ENCODE results near the gene DOK5.
"Not testable (repeated sequence)": the region's sequence is repeated elsewhere in the genome, so short reads cannot be mapped to it uniquely, and the experiment has no call there.

The DOK5 gene

GRCh38 chr20:54469952-54470351 is 5.4 kb upstream of the DOK5 start:
- no peak for DNase-seq (ENCODE audit: extremely low read depth in 1 of 2, low read depth in 1 of 2)

DNA sequence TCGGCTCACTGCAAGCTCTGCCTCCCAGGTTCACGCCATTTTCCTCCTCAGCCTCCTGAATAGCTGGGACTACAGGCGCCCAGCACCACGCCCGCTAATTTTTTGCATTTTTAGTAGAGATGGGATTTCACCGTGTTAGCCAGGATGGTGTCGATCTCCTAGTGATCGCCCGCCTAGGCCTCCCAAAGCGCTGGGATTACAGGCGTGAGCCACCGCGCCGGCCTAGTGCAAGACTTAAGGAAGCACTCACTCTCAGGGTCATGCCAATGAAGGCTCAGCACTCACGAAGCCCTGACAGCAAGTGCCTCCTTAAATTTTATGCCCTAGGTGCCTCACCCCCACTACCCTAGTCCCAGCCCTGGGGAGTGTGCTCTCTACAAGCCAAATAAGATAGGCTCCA is 4.7 kb upstream of the DOK5 start:
- DNase-seq (ENCODE audit: extremely low read depth in 1 of 2, low read depth in 1 of 2) = no peak

DNA sequence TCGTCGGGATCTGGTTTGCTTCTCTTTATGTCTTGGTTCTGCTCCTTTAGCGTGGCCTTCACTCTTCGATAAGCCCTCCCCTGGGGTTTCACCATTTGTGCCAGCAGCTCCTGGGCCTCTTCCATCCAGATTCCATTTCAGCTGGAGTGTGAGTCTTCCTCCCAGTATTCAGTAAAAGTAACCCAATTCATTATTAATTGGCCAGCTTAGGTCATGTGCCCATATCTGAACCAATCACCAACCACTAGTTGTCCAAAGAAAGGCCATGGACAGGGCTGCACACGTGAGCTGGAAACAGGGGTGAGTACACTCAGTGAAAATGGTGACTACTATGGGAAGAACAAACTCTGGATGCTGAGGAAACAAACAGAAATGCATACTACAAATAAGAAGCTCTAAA is 2.8 kb upstream of the DOK5 start:
- no peak for DNase-seq (ENCODE audit: extremely low read depth in 1 of 2, low read depth in 1 of 2)

- DNase-seq (ENCODE audit: extremely low read depth in 1 of 2, low read depth in 1 of 2) = no peak
These were observed 2.1 kb upstream of the DOK5 start for GRCh38 chr20:54473340-54473739.

DNA sequence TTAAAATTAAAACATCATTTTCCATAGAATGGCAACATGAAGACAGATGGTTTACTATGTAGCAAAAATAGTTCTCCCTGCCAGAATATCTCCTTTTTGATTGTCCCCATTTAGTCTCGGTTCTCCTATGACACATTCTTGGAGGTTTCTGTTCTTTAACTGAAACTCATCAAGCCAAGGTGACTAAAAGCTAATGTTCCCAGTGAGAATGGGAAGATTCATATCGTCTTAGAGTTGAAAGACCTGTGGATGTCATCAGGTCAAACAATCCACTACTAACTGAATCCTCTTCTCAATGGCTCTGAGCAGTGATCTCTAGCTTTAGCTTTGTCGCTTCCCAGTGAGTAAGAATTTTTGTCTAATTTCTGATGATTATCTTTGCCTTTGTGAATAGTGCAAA is 1.3 kb upstream of the DOK5 start:
- no peak for DNase-seq (ENCODE audit: extremely low read depth in 1 of 2, low read depth in 1 of 2)

- no peak for DNase-seq (ENCODE audit: extremely low read depth in 1 of 2, low read depth in 1 of 2)
These were observed 527 bp upstream of the DOK5 start for GRCh38 chr20:54474866-54475265.

GRCh38 chr20:54476169-54477009 is 996 bp downstream of the DOK5 start:
- no peak for DNase-seq (ENCODE audit: extremely low read depth in 1 of 2, low read depth in 1 of 2)

- no peak for DNase-seq (ENCODE audit: extremely low read depth in 1 of 2, low read depth in 1 of 2)
These were observed 2.0 kb downstream of the DOK5 start for GRCh38 chr20:54477191-54477955.

GRCh38 chr20:54479138-54479906 is 3.9 kb downstream of the DOK5 start:
- DNase-seq (ENCODE audit: extremely low read depth in 1 of 2, low read depth in 1 of 2) = no peak

DNA sequence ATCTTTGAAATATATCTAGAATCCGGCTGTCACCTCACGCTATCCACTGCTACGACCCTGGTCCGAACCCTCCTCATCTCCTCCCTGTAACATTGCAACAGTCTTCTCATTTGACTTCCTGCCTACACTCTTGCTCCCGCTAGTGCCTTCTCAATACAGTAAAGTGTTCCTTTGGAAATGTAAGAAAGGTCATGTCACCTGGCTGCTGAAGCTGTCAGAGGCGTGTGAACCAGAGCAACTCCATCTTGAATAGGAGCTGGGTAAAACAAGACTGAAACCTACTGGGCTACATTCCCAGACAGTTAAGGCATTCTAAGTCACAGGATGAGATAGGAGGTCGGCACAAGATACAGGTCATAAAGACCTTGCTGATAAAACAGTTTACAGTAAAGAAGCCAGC is 4.5 kb downstream of the DOK5 start:
- not testable (repeated sequence) for DNase-seq (ENCODE audit: extremely low read depth in 1 of 2, low read depth in 1 of 2)

DNA sequence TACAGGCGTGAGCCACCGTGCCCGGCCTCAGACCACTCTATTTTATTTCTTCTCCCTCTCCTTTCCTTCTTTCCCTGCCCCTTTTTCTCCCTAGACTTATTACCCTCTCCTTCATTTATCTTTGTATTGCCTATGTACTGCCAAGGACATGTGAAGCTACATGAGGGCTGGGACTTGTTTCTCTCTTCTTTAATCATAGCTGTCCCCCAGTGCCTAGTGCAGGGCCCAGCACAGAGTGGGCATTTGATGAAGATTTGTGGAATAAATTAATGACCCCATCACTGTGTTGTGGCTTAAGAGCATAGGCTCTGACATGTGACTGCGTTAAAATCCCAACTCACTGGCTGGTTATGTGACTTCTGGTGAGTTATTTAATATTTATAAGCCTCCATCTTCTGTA is 6.0 kb downstream of the DOK5 start:
- no peak for DNase-seq (ENCODE audit: extremely low read depth in 1 of 2, low read depth in 1 of 2)

DNA sequence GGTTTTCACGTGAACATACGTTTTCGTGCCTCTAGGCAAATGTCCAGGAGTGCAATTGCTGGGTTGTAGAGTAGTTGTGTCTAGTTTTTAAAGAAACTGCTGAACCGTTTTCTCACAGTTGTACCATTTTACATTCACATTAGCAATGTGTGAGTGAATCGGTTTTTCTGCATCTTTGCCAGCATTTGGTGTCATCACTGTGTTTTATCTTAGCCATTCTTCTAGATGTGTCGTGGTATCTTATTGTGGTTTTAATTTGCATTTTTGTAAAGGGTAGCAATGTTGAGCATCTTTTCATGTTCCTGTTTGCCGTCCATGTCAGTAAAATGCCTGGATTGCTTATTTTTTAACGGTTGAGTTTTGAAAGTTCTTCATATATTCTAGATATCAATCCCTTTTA is 10.2 kb downstream of the DOK5 start:
- DNase-seq (ENCODE audit: extremely low read depth in 1 of 2, low read depth in 1 of 2) = no peak

GRCh38 chr20:54486585-54486984 is 11.2 kb downstream of the DOK5 start:
- no peak for DNase-seq (ENCODE audit: extremely low read depth in 1 of 2, low read depth in 1 of 2)

DNA sequence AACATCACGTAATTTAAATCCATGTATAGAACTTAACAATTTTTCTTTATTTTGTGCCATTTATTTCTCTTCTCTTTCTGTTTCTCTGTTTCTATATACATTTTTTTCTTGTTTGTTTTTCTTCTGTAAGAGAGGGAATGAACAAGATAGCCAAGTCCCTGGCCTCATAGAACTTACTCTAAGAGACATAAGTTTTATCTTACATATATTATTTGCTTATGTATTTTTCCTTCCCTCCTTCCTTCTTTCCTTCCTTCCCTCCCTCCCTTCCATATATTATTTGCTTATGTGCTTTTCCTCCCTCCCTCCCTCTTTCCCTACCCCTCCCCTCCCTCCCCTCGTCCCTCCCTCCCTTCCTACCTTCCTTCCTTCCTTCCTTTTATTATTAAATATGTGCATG is 13.0 kb downstream of the DOK5 start:
- no peak for DNase-seq (ENCODE audit: extremely low read depth in 1 of 2, low read depth in 1 of 2)

DNA sequence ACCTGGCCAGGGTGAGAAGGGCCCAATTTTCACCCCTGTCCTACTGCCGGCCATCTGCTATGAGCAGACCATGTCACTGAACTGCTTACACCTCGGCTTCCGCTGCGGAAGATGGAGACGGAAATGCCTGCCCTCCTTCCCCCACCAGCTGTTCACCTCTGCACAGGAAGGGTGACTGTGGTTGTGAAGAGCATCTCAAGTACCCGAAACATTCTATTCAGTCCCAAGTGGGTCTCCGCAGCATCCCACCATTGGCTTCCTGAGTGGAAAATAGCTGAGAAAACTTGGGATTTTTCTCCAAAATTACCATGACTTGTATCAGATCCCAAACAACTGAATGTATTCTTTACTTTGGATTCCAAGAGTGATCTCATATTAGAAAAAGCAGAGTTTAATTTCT is 16.1 kb downstream of the DOK5 start:
- DNase-seq (ENCODE audit: extremely low read depth in 1 of 2, low read depth in 1 of 2) = no peak

GRCh38 chr20:54494303-54495006 is 19.1 kb downstream of the DOK5 start:
- DNase-seq (ENCODE audit: extremely low read depth in 1 of 2, low read depth in 1 of 2) = no peak

DNA sequence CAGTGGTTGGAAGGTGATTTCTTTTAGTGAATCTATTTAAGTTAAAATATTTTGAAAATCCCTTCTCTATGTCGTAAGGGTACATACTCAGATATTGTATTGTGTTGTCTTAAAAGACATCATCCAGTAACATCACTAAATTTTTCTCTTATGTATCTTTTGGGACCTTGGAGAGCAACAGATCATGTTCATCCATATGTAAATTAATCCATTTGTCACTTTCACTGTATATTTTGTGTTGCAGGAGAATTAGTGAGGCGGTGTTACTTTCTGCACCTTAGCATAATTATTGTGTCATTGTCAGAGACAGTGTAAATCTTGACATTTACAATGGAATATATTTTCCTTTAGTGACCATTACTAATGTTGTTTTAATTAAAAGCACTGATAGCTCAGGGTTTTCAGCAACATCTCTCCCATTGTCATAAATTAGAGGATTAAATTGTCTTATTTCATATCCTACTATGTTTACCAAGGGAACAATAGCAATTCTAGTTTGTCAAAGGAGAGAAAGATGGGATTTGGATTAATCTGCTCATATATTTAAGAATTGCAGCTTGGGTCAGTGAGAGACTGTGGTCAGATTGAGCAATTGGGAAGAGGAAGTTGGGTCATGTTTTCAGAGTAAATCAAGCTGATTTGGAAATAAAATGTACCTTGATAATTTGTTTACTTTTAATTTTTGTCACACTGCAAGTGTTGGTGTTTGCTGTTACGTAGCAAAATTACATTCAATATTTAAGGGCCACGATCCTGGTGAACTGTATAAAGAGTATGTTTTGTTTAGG is 22.7 kb downstream of the DOK5 start:
- DNase-seq (ENCODE audit: extremely low read depth in 1 of 2, low read depth in 1 of 2) = no peak

- no peak for DNase-seq (ENCODE audit: extremely low read depth in 1 of 2, low read depth in 1 of 2)
These were observed 23.7 kb downstream of the DOK5 start for GRCh38 chr20:54499111-54499510.

DNA sequence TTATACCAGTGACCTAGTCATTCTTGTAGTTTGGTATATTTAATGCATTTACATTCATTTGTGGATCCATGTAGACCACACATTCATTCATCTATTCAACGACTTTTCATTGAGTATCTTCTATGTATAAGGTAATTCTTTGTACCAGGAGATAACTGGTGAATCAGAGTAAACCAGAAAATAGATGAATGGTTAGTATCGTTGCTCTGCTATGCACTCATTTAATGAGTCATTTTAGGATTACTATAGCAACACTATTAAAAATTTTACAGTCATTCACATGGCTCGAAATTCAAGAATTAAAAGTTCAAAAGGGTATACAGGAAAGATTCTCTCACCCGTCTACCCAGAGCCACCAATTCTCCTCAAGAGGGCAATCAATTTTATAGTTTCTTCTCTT is 26.8 kb downstream of the DOK5 start:
- DNase-seq (ENCODE audit: extremely low read depth in 1 of 2, low read depth in 1 of 2) = no peak

- DNase-seq (ENCODE audit: extremely low read depth in 1 of 2, low read depth in 1 of 2) = no peak
These were observed 31.2 kb downstream of the DOK5 start for GRCh38 chr20:54506643-54507042.

Data from activated CD8-positive, alpha-beta memory T cell treated with anti-CD3 and anti-CD28 coated beads for 1 hour (primary cell).